HCT116 (cell line): ENCODE data around the gene SLC6A8. TPM values are rescaled to one million over a fixed set of nuclear protein-coding genes. Genes with fewer than 3 reads are reported as not detected.

Source experiments
- ATAC-seq: fragments of 200-7000 bp; cut with Tn5 transposase; 2 replicates; pipeline ENCODE4 v1.9.1; 2020; ENCODE audit warnings: mild to moderate bottlenecking, moderate library complexity
- BruUV-seq: library from RNA; stranded (reverse); fragments of 400-500 nt; replicated peaks from 2 replicates; lab custom pipeline; 2021; lab: Mats Ljungman, UMichigan
- CTCF ChIA-PET: fragments of 300-600 bp; sonication (Branson Sonifier 250); formaldehyde crosslinking; loops from one replicate; lab custom pipeline; 2021; ENCODE audit warnings: antibody characterized with exemption; lab: Charles Lee
- POLR2A ChIA-PET: fragments of 300-600, 350-600 bp; sonication (Branson Sonifier 250); formaldehyde crosslinking; loops from one replicate; lab custom pipeline; 2021; ENCODE audit warnings: antibody characterized with exemption; lab: Charles Lee
- RAD21 ChIA-PET, 2 experiments: fragments of 300-600 bp; sonication (Branson Sonifier 250); formaldehyde crosslinking; loops; one replicate each; lab custom pipeline; 2023; ENCODE audit warnings: low total read pairs in 2 of 2; ENCODE audit not compliant: uncharacterized antibody in 2 of 2, unreplicated experiment in 2 of 2, low non-redundant PET in 1 of 2; lab: Charles Lee
- DNase-seq: peaks from one replicate; pipeline ENCODE4 v3.0.0-alpha.2; 2010; ENCODE audit warnings: low read depth, low spot score
- H2AFZ ChIP-seq: fragments of 200-600 bp; shearing (Covaris generic), sonication (generic); 2 replicates; pipeline ENCODE4 v1.6.1; 2017; ENCODE audit warnings: low read depth, mixed run types, mixed read lengths, antibody characterized with exemption, low read length; ENCODE audit not compliant: poor library complexity, severe bottlenecking
- H3K27ac ChIP-seq: 2 replicates; pipeline ENCODE4 v1.5.1; 2012; ENCODE audit warnings: low read depth, low read length
- H3K27me3 ChIP-seq: fragments of 200-600 bp; sonication (generic); 2 replicates; pipeline ENCODE4 v1.6.1; 2016; ENCODE audit warnings: mixed run types, low read length, mixed read lengths; ENCODE audit not compliant: insufficient read depth
- H3K36me3 ChIP-seq, 2 experiments: fragments of 200-500 bp in 1 of 2; fragments of 200-600 bp in 1 of 2; sonication (Bioruptor generic) in 1 of 2; sonication (generic) in 1 of 2; 2 replicates each; pipeline versions ENCODE4 v1.5.1 to v1.6.1; 2014 to 2016; ENCODE audit warnings: low read length in 2 of 2, inconsistent platforms in 1 of 2, mixed read lengths in 1 of 2, mixed run types in 1 of 2; ENCODE audit not compliant: insufficient read depth in 2 of 2, control insufficient read depth in 1 of 2
- H3K4me1 ChIP-seq, 2 experiments: fragments of 200-600 bp in 1 of 2; sonication (generic) in 1 of 2; 2 replicates each; pipeline versions ENCODE4 v1.5.1 to v1.6.1; 2012 to 2017; ENCODE audit warnings: low read length in 2 of 2, inconsistent platforms in 1 of 2, mild to moderate bottlenecking in 1 of 2, mixed read lengths in 1 of 2, mixed run types in 1 of 2, moderate library complexity in 1 of 2; ENCODE audit not compliant: insufficient read depth in 2 of 2, control insufficient read depth in 1 of 2
- H3K4me2 ChIP-seq: fragments of 200-600 bp; sonication (generic); 2 replicates; pipeline ENCODE4 v1.6.1; 2017; ENCODE audit warnings: mixed run types, low read length, mixed read lengths
- H3K4me3 ChIP-seq, 2 experiments: fragments of 200-600 bp in 1 of 2; sonication (generic) in 1 of 2; replicated peaks in 1 of 2; 2 replicates each; pipeline ENCODE4 v1.5.1; 2011 to 2016; ENCODE audit warnings: low read length in 2 of 2, control low read depth in 1 of 2, low read depth in 1 of 2, mild to moderate bottlenecking in 1 of 2, mixed read lengths in 1 of 2, mixed run types in 1 of 2
- H3K79me2 ChIP-seq: fragments of 200-600 bp; sonication (generic); 2 replicates; pipeline ENCODE4 v1.6.1; 2017; ENCODE audit warnings: mild to moderate bottlenecking, mixed run types, low read length, moderate library complexity, mixed read lengths; ENCODE audit not compliant: insufficient read depth
- H3K9ac ChIP-seq: fragments of 200-600 bp; sonication (generic); 2 replicates; pipeline ENCODE4 v1.6.1; 2016; ENCODE audit warnings: low read length, mixed read lengths
- H3K9me2 ChIP-seq: fragments of 200-600 bp; sonication (generic), shearing (Covaris generic); 2 replicates; pipeline ENCODE4 v1.6.1; 2017; ENCODE audit warnings: mixed run types, mild to moderate bottlenecking, moderate library complexity; ENCODE audit not compliant: insufficient read depth
- H3K9me3 ChIP-seq, 2 experiments: fragments of 200-500 bp in 1 of 2; fragments of 200-600 bp in 1 of 2; sonication (Bioruptor generic) in 1 of 2; sonication (generic) in 1 of 2; 2 replicates each; pipeline ENCODE4 v1.6.1; 2014 to 2017; ENCODE audit warnings: low read length in 2 of 2, mixed read lengths in 2 of 2, inconsistent platforms in 1 of 2, low read depth in 1 of 2, mild to moderate bottlenecking in 1 of 2, mixed run types in 1 of 2, moderate library complexity in 1 of 2; ENCODE audit not compliant: control insufficient read depth in 1 of 2, insufficient read depth in 1 of 2
- H4K20me1 ChIP-seq: fragments of 200-600 bp; sonication (generic), shearing (Covaris generic); 2 replicates; pipeline ENCODE4 v1.6.1; 2017; ENCODE audit warnings: mixed run types, mild to moderate bottlenecking, moderate library complexity; ENCODE audit not compliant: insufficient read depth
- ATF3 ChIP-seq: IDR thresholded peaks from 2 replicates; pipeline ENCODE4 v1.6.1; 2012
- CBX3 ChIP-seq: IDR thresholded peaks from 2 replicates; pipeline ENCODE4 v1.6.1; 2012; ENCODE audit warnings: low read depth
- CEBPB ChIP-seq: IDR thresholded peaks from 2 replicates; pipeline ENCODE4 v1.6.1; 2012; ENCODE audit warnings: low read depth
- EGR1 ChIP-seq: IDR thresholded peaks from 2 replicates; pipeline ENCODE4 v1.6.1; 2012; ENCODE audit warnings: low read depth
- FOSL1 ChIP-seq: IDR thresholded peaks from 2 replicates; pipeline ENCODE4 v1.6.1; 2012; ENCODE audit warnings: low read depth
- MAX ChIP-seq: IDR thresholded peaks from 2 replicates; pipeline ENCODE4 v1.6.1; 2012
- POLR2A ChIP-seq: IDR thresholded peaks from 2 replicates; pipeline ENCODE4 v1.7.0; 2011; ENCODE audit warnings: borderline replicate concordance; ENCODE audit not compliant: insufficient read depth, insufficient read length; ENCODE audit errors: extremely low read depth
- REST ChIP-seq: IDR thresholded peaks from 2 replicates; pipeline ENCODE4 v1.6.1; 2012; ENCODE audit warnings: low read depth
- ZBTB33 ChIP-seq: IDR thresholded peaks from 2 replicates; pipeline ENCODE4 v1.6.1; 2011; ENCODE audit warnings: mild to moderate bottlenecking, low read length, moderate library complexity; ENCODE audit not compliant: insufficient replicate concordance; ENCODE audit errors: extremely low read depth
- intact Hi-C: fragments of 100-400 bp; cut with micrococcal nuclease; formaldehyde crosslinking; loops from 2 replicates; pipeline ENCODE4 v1.10.0; 2022
- total RNA-seq: library from RNA; stranded (reverse); gene quantifications from one replicate; pipeline ENCODE4 v1.2.1, GENCODE V29; 2021; ENCODE audit not compliant: unreplicated experiment

The SLC6A8 gene
- total RNA-seq, 1 experiment from 2014 or later, result 101 TPM

- Histone ChIP-seq H3K4me1 (no peaks in the 10 kb centered on the region), H3K27ac (no peak overlapping the region), H3K9ac (no peak overlapping the region), H3K9me2 (no peaks in the 10 kb centered on the region), H3K9me3 (no peaks in the 10 kb centered on the region), H4K20me1 (no peaks in the 10 kb centered on the region), H3K4me3 (no peak overlapping the region), H3K36me3 (no peaks in the 10 kb centered on the region), H2AFZ (no peak overlapping the region), H3K79me2 (no peaks in the 10 kb centered on the region), H3K27me3 (no peaks in the 10 kb centered on the region), H3K4me2 (no peak overlapping the region)
- DNase-seq (no peak), ATAC-seq (no peak)
- CTCF ChIA-PET, result no interaction called here
- RAD21 ChIA-PET, result no interaction called here
- no peak for TF ChIP-seq FOSL1
- no peak for TF ChIP-seq ZBTB33
- no peak for TF ChIP-seq EGR1
- no peak for TF ChIP-seq REST
- TF ChIP-seq MAX, result no peak
- TF ChIP-seq CBX3, result no peak
- TF ChIP-seq ATF3, result no peak
- no peak for TF ChIP-seq CEBPB
- no peak for TF ChIP-seq POLR2A
- BruUV-seq, result no TSS peak
- intact Hi-C loops, result no loop called here
- POLR2A ChIA-PET, result no interaction called here
Measured at GRCh38 chrX:153638041-153638371, 49.7 kb upstream of the SLC6A8 start.
